Activated CD4-positive, CD25-positive, alpha-beta regulatory T cell treated with anti-CD3 and anti-CD28 coated beads, Interleukin-2, amount 50 U/mL, for 24 hours (primary cell): ENCODE results near the gene SSX2B.
"Not testable (repeated sequence)": the region's sequence is repeated elsewhere in the genome, so short reads cannot be mapped to it uniquely, and the experiment has no call there.

ENCODE experiments used
- ATAC-seq, 2 donors: fragments of 150-1000 bp; cut with Tn5 transposase; one replicate each; pipeline ENCODE4 v1.10.0; 2021; ENCODE audit warnings: mild to moderate bottlenecking in 1 of 2, moderate library complexity in 1 of 2

Gene SSX2B

DNA sequence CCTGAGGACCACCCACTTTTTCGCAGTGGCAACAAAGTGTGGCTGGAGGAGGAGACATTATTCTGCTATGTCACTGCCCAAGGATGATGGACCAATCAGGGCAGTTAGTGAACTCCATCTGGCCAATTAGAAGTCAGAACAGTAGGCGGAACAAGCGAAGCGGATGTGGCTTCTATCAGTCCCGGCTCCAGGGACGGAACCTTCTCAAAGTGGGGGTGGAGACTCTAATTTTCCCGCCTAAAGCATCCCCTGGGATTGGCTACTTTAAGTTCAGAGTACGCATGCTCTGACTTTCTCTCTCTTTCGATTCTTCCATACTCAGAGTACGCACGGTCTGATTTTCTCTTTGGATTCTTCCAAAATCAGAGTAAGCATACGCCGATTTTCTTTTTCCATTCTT lies at the start of gene SSX2B:
SSX2B (plus strand) TSS at position 301 of the 400 bp plus-strand sequence. CDS start 1,429 bp downstream, outside the sequence.
- ATAC-seq, result not testable (repeated sequence)

GRCh38 chrX:52707078-52707477 lies 44.0 kb upstream of the SSX2B start, which contains the start of gene SSX2:
SSX2 (minus strand) TSS chrX:52707178; CDS start chrX:52705749, 1,429 bp downstream.
- ATAC-seq, result not testable (repeated sequence)

DNA sequence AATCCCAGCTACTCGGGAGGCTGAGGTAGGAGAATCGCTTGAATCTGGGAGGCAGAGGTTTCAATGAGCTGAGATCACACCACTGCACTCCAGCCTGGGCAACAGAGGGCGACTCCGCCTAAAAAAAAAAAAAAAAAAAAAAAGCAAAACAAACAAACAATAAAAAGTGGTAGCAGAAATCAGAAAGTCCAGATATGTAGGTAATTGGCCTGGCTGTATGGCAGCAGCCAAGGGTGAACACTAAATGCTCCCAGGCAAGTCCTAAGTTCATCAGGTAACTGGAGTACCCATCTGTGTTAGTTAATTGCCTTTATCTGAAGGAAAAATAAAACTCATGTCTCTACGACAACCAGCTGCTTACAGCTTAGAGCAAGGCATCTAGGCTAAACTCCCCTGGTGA lies 14.9 kb downstream of the SSX2B start:
- not testable (repeated sequence) for ATAC-seq

DNA sequence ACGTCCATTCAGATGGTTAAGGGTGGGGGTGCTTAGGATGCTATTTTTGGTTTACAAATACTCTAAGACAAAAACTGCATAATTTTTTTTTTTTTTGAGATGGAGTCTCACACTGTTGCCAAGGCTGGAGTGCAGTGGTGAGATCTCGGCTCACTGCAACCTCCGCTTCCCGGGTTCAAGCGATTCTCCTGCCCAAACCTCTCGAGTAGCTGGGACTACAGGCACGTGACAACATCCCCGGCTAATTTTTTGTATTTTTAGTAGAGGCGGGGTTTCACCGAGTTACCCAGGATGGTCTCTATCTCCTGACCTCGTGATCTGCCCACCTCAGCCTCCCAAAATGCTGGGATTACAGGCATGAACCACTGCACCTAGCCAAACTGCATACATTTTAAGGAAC lies 22.5 kb downstream of the SSX2B start:
- ATAC-seq, result not testable (repeated sequence)

DNA sequence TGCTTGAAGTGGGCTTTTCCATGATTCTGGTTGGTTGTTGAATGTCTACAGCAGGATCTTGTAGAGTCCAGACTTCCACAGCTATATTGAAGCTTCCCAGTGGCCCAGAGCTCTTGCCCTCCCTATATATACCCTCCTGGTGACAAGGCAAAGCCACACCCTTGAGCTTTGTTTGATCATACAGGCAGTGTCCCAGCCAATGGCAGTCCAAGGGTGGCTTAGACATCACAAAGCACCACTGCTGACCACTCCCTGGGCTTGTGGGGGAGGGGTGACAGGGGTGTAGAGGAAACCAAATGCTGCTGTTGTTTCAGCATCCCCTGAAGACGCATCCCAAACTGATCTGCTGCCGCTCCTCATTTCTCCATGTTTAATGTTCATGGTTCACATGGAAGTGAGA lies 46.3 kb downstream of the SSX2B start, which contains the start of gene SPANXN5:
SPANXN5 (minus strand) TSS at position 101 of the 400 bp plus-strand sequence; CDS start at position 22, 79 bp downstream.
- not testable (repeated sequence) for ATAC-seq

GRCh38 chrX:52804876-52805275 lies 53.8 kb downstream of the SSX2B start:
- ATAC-seq, result not testable (repeated sequence)
